Measurements from ENCODE around the gene TM9SF4.
A peak's percentile ranks its signal among the peaks of the same experiment; 100 is the strongest.

The TM9SF4 gene
- long read RNA-seq, full-length matches to known transcripts = 351 of 498 reads
- long read RNA-seq, partial matches to known transcripts = 44 of 498 reads
- long read RNA-seq, other reads (novel, unspliced or antisense) = 103 of 498 reads

- Histone ChIP-seq H3K4me3 (replicated peaks; ENCODE audit: insufficient read depth, low read length) (peak within 1 kb of the TSS; percentile 99), H3K27me3 (ENCODE audit: insufficient read depth, poor library complexity, severe bottlenecking) (no peaks in the 10 kb centered on the region), H3K27ac (replicated peaks) (peak within 1 kb of the TSS; percentile 100)
- TF ChIP-seq REST (IDR thresholded peaks at IDR 0.05; ENCODE audit: insufficient replicate concordance, low read depth) = peak; percentile 72
- TF ChIP-seq GABPA (IDR thresholded peaks at IDR 0.05; ENCODE audit: low read depth) = peak; percentile 60
- TF ChIP-seq POLR2AphosphoS5 (IDR thresholded peaks at IDR 0.05; ENCODE audit: low read depth) = peak; percentile 74; the same call in 1 of the 2 replicates
- no peak; the same call in 1 of the 2 replicates for TF ChIP-seq SPI1 (IDR thresholded peaks at IDR 0.05; ENCODE audit: borderline replicate concordance, low read depth)
- TF ChIP-seq CTCF (IDR thresholded peaks at IDR 0.05; ENCODE audit: insufficient read depth, low read length) = no peak
- peak; percentile 79 to 94 for DNase-seq (ENCODE audit: low read depth in 1 of 2, low spot score in 1 of 2)
Measured at GRCh38 chr20:32109392-32110172, at the start of gene TM9SF4. Gene TM9SF4 (plus strand): TSS chr20:32109714. CDS start chr20:32109741, 27 bp downstream.

GRCh38 chr20:32062776-32063170 is 46.7 kb upstream of the TM9SF4 start:
- peak; percentile 65 to 98 for DNase-seq (ENCODE audit: low read depth in 1 of 2, low spot score in 1 of 2)
- Histone ChIP-seq H3K4me3 (replicated peaks; ENCODE audit: insufficient read depth, low read length) (peak overlapping the region; percentile 24; the same call in 1 of the 2 replicates), H3K27me3 (ENCODE audit: insufficient read depth, poor library complexity, severe bottlenecking) (no peaks in the 10 kb centered on the region), H3K27ac (replicated peaks) (peak overlapping the region; percentile 83)
- no peak; the same call in 1 of the 2 replicates for TF ChIP-seq GABPA (IDR thresholded peaks at IDR 0.05; ENCODE audit: low read depth)
- peak; percentile 74 for TF ChIP-seq POLR2AphosphoS5 (IDR thresholded peaks at IDR 0.05; ENCODE audit: low read depth)
- peak; percentile 52 for TF ChIP-seq REST (IDR thresholded peaks at IDR 0.05; ENCODE audit: insufficient replicate concordance, low read depth)
- peak; percentile 95 for TF ChIP-seq SPI1 (IDR thresholded peaks at IDR 0.05; ENCODE audit: borderline replicate concordance, low read depth)

GRCh38 chr20:32063695-32064094 is 45.8 kb upstream of the TM9SF4 start:
- H3K4me3 ChIP-seq (replicated peaks; ENCODE audit: insufficient read depth, low read length) = peak overlapping the region; percentile 24
- DNase-seq (ENCODE audit: low read depth in 1 of 2, low spot score in 1 of 2) = peak; percentile 54 to 84
- TF ChIP-seq GABPA (IDR thresholded peaks at IDR 0.05; ENCODE audit: low read depth) (no peak; the same call in 1 of the 2 replicates), SPI1 (IDR thresholded peaks at IDR 0.05; ENCODE audit: borderline replicate concordance, low read depth) (peak; percentile 35; the same call in 1 of the 2 replicates), CTCF (IDR thresholded peaks at IDR 0.05; ENCODE audit: insufficient read depth, low read length) (no peak), REST (IDR thresholded peaks at IDR 0.05; ENCODE audit: insufficient replicate concordance, low read depth) (no peak), POLR2AphosphoS5 (IDR thresholded peaks at IDR 0.05; ENCODE audit: low read depth) (no peak)
- H3K27me3 ChIP-seq (ENCODE audit: insufficient read depth, poor library complexity, severe bottlenecking) = no peaks in the 10 kb centered on the region
- peak overlapping the region; percentile 83 for H3K27ac ChIP-seq (replicated peaks)

Measured in HL-60 (cell line).